Measurements from ENCODE around the gene RASEF.
"Not testable (repeated sequence)": the region's sequence is repeated elsewhere in the genome, so short reads cannot be mapped to it uniquely, and the experiment has no call there.

Gene RASEF

GRCh38 chr9:82940376-82940775, 122.6 kb downstream of the RASEF start:
- H3K27me3 ChIP-seq (ENCODE audit: insufficient read depth, poor library complexity, severe bottlenecking): no peaks in the 10 kb centered on the region
- TF ChIP-seq SPI1 (IDR thresholded peaks at IDR 0.05; ENCODE audit: borderline replicate concordance, low read depth) (0 out of 2 replicates have a peak, but pooled peaks have one; percentile 1), REST (IDR thresholded peaks at IDR 0.05; ENCODE audit: insufficient replicate concordance, low read depth) (no peak)
- H3K27ac ChIP-seq (replicated peaks): no peak overlapping the region
- no peak overlapping the region for H3K4me3 ChIP-seq (replicated peaks; ENCODE audit: insufficient read depth, low read length)
- no peak for DNase-seq (ENCODE audit: low read depth in 1 of 2, low spot score in 1 of 2)

- TF ChIP-seq CTCF (IDR thresholded peaks at IDR 0.05; ENCODE audit: insufficient read depth, low read length) (no peak), SPI1 (IDR thresholded peaks at IDR 0.05; ENCODE audit: borderline replicate concordance, low read depth) (no peak), REST (IDR thresholded peaks at IDR 0.05; ENCODE audit: insufficient replicate concordance, low read depth) (no peak), POLR2AphosphoS5 (IDR thresholded peaks at IDR 0.05; ENCODE audit: low read depth) (no peak), GABPA (IDR thresholded peaks at IDR 0.05; ENCODE audit: low read depth) (no peak)
- Histone ChIP-seq H3K4me3 (replicated peaks; ENCODE audit: insufficient read depth, low read length) (no peak overlapping the region), H3K27me3 (ENCODE audit: insufficient read depth, poor library complexity, severe bottlenecking) (no peaks in the 10 kb centered on the region), H3K27ac (replicated peaks) (no peak overlapping the region)
- no peak for DNase-seq (ENCODE audit: low read depth in 1 of 2, low spot score in 1 of 2)
Observed at GRCh38 chr9:82939451-82939850, 123.5 kb downstream of the RASEF start.

GRCh38 chr9:82938426-82939218, 124.3 kb downstream of the RASEF start:
- TF ChIP-seq CTCF (IDR thresholded peaks at IDR 0.05; ENCODE audit: insufficient read depth, low read length) (no peak), POLR2AphosphoS5 (IDR thresholded peaks at IDR 0.05; ENCODE audit: low read depth) (no peak), SPI1 (IDR thresholded peaks at IDR 0.05; ENCODE audit: borderline replicate concordance, low read depth) (no peak), REST (IDR thresholded peaks at IDR 0.05; ENCODE audit: insufficient replicate concordance, low read depth) (no peak), GABPA (IDR thresholded peaks at IDR 0.05; ENCODE audit: low read depth) (no peak)
- Histone ChIP-seq H3K4me3 (replicated peaks; ENCODE audit: insufficient read depth, low read length) (no peak overlapping the region), H3K27me3 (ENCODE audit: insufficient read depth, poor library complexity, severe bottlenecking) (no peaks in the 10 kb centered on the region), H3K27ac (replicated peaks) (no peak overlapping the region)
- DNase-seq (ENCODE audit: low read depth in 1 of 2, low spot score in 1 of 2): no peak

GRCh38 chr9:82936561-82936960, 126.4 kb downstream of the RASEF start:
- not testable (repeated sequence) for H3K27me3 ChIP-seq (ENCODE audit: insufficient read depth, poor library complexity, severe bottlenecking); H3K4me3 ChIP-seq (replicated peaks; ENCODE audit: insufficient read depth, low read length); H3K27ac ChIP-seq (replicated peaks); DNase-seq (ENCODE audit: low read depth in 1 of 2, low spot score in 1 of 2)

Measured in HL-60 (cell line).